ENCODE measurements around the gene SETD5.
A peak's percentile ranks its signal among the peaks of the same experiment; 100 is the strongest.
"Not testable (repeated sequence)": the region's sequence is repeated elsewhere in the genome, so short reads cannot be mapped to it uniquely, and the experiment has no call there.

Gene SETD5

DNA sequence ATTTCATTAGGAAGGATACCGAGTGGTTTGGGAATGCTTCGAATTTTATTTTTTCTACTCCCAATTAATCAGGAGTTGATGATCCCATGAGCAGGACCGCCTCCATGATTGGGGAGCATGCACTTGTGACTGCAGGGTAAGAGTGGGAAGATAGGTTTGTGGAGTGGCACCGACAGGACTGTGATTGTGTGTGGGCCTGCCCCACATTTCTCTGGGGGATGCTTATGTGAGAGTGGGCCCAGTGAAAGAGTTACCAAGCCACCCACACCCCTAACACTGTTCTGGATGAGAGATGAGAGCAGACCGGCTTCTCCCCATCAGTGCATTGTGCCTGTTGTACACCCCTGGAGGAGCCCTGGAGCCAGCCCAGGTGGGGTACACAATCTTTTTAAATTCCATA is 79.5 kb downstream of the SETD5 start:
- DNase-seq = no peak

DNA sequence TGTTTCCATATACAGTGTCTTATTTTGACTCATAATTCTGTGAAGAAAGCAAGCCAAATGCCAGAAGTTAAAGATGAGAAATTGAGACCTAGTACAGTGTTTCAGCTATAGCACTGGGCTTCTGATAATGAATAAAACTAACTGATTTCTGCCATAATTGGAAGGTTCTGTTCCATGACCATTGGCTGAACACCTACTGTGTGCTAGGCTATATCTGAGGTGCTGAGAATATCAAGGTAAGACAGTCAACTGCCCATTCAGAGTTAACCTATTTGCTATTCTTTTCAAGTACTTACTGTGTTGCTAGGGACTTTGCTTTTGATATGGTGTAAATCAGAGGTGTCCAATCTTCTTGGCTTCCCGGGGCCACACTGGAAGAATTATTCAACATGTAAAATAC is 82.8 kb downstream of the SETD5 start:
- DNase-seq = no peak

DNA sequence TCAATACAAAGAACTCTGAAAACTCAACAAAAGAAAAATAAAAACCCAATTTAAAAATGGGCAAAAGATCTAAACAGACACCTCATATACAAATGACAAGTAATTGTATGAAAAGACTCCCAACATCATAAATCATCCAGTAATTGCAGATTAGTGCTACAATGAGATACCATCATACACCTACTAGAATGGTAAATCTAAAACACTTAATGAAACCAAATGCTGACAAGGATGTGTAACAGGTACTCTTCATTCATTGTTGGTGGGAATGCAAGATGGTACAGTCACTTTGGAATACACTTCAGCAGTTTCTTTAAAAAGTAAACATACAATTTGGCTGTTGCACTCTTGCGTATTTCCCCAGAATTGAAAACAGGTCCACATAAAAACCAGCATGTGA is 87.8 kb downstream of the SETD5 start:
- DNase-seq = no peak

DNA sequence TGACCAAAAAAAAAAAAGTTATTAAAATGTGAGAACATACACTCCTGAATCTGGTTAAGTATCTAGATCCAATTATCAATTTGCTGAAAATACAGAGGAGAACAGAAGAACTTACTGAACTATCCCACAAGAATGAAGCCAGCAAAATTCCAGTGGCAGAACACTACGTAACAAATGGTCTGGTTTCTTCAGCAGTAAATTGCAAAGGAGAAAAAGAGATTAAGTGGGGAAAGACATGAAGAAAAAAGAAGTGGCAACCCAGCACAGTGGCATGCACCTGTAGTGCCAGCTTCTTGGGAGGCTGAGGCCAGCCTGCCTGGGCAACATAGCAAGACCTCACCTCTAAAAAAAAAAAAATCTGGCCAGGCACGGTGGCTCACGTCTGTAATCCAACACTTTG is 94.1 kb downstream of the SETD5 start:
- DNase-seq = no peak

DNA sequence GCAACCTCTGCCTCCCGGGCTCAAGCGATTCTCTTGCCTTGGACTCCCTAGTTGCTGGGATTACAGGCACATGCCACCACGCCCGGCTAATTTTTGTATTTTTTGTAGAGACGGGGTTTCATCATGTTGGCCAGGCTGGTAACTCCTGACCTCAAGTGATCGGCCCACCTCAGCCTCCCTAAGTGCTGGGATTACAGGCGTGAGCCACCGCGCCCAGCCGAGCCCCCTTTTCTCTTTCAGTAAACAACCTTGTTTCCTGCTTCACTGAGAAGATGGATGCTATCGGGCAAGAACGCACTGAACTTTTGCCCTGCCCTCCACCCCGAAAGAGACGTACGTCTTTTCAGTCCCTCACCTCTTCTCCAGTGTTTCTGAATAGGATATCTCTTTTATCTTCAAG is 96.6 kb downstream of the SETD5 start:
- not testable (repeated sequence) for DNase-seq

GRCh38 chr3:9496893-9497292 is 99.5 kb downstream of the SETD5 start:
- DNase-seq = no peak

GRCh38 chr3:9497821-9498565 is 100.6 kb downstream of the SETD5 start:
- DNase-seq = no peak

DNA sequence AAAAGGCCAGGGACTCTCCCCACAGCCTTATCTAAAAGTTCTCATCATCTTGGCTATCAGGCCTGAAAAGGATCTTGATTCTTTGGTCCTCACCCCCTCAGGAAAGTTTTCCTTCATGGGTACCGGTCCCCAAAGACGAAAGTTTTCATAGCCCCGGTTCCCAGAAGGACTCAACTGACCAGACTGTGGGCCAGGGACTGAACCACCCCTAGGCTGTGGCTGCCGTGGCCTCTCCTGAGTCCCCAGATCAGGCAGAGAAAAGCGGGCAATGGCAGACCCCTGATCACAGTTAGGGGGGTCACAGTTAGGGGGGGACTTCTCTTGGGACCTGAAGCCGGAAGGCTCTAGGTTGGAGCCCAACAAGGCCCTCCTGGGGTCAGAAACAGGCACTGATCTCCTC is 101.4 kb downstream of the SETD5 start:
- no peak for DNase-seq

DNA sequence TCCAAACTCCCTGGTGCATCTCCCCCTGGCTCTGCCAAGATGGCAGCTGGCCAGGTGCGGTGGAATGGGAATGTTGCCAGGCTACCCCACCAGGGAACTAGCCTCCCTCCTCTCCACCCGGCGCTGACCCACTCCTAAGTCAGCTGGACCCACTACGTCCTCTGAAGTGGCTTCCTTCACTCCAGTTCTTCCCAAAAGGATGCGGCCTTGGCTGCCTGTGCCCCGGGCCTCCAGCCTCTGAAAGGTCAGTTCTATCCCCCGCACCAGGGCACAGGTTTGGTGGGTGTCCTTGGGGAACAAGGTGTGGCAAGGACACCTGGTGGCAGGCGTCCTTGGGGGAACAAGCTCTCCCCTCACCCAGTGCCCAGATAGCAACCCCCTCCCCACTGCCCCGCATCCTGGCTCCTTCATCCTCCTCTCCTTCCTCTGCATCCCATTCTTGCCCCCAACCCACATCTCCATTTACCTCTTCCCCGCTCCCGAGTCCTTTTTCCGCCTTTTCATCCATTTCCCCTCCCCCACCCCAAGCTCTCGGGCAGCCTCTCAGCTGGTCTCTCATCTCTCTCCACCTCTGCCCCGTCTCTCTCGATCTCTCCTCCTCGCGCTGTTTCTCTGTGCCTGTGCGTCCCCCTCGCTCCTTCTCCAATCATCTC is 102.2 kb downstream of the SETD5 start:
- no peak for DNase-seq

GRCh38 chr3:9500108-9501050 is 103.0 kb downstream of the SETD5 start:
- peak; percentile 73 for DNase-seq

DNA sequence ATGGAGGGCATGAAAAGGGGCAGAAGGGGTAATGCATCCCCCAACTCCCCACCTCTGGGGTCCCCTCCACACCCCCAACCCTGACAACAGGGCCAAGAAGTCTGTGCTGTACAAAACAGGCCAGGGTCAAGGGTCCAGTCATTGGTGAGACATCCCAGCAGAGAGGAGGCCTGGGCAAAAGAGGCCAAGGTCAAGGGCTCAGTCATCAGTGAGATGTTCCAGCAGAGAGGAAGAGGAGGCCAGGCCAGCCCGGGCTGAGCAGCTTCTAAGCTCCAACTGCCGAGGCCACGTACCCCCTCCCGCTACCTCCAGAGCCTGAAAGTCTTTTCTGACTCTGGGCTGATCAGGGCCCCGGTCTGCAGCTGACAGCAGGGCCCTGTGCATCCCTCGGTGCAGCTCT is 103.8 kb downstream of the SETD5 start:
- no peak for DNase-seq

DNA sequence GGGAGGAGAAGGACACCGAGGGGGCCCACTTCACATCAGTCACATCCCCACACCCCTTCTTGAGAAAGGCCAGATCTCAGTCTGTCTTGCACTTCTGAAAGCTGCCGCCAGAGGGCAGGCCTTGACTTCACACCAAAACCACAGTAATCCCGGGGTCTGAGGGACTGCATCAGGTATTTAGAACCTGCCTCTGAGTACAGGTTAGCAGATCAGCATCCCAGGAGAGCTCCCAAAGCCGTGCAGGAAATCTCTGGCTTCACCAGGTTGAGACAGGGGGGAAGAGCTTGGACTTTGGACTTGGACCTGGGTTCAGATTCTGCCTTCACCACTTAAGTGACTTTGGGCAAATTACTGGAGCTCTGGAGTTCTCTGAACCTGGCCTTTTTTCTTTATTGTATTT is 105.9 kb downstream of the SETD5 start:
- peak; percentile 75 for DNase-seq

DNA sequence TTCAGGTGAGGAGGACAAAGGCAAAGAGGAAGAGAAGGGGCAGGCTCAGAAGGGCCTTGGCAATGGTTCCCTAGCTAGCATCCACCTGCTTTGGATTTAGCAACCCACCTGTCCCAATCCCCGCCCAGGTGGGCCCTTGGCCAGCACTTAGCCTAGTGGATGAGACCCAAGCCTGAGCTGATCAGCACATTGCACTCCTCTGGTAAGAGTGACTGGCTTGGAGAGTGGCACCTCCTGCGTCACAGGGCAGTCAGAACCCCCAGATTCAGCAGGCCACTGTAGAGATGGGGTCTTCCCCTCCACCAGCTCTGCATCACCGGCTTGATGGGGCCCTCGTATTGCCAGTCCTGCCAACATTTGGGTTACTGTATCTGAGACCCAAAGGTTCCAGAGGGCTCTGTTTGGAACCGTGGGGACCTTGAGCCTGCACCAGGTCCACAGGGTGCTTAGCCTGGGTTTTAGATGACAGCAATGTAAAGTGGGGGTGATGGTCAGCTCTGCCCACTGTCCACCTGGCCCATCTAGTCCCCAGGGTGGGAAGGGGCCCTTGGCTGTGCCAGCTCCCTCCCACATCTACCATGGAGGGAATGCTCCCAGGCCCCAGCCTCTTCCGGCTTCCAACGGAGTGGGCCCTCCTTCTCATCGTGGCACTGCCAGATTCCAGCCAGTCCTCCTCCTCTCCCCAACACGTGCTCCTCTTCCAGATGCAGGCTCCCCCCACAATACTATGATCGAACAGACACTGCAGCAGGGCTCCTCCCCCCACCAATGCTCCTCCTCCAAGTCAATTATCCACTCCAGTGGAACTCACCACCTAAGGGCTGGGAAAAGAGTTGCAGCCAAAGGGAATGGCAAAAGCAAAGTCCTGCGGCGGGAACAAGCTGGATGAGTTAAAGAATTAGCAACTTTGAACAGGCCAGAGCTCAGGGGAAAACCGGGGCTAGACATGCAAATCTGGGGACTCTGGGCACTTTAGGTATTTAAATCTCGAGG is 110.5 kb downstream of the SETD5 start:
- no peak for DNase-seq

DNA sequence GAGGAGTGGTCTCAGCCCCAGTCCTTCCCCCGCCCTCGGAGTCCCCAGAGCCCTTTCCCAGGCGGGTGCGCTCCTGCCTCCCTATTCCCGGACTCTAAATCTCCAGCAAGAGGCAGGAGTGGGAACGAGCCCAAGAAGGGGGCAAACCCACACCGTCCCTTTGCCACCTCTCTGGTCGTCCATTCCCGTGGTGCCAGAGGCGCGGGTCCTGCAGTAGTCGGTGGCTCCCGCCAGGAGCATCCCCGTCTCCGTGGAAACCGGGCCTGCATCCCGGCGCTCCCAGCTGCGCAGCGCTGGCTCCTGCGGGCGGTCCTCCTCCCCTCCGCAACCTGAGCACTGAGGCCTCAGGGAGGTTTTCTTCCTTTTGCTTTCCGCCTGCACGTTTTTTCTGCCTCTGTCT is 111.4 kb downstream of the SETD5 start:
- DNase-seq = no peak

DNA sequence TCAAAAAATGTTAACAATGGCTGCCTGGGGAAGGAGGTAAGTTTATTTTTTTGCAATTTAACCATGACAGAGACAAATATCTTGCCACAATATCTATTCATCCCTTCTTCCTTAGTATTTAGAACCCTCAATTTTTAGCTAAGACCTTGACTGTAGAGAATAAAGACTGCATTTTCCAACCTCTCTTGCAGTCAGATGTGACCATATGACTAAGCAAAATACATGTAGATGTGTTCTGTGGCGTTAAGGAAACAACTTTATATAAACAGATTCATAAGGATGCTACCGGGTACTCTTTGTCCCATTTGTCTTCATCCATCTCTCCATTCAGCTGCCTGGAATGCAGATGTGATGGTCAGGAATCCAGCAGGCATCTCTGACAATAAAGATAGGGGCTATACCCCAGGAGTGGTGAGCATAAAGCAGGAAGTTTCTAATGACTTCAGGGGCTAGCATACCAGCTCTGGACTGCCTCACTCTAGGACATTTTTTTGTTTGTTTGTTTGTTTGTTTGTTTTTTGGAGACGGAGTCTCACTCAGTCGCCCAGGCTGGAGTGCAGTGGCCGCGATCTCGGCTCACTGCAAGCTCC is 115.1 kb downstream of the SETD5 start:
- DNase-seq = no peak

- no peak for DNase-seq
These were observed 116.9 kb downstream of the SETD5 start for GRCh38 chr3:9514306-9514705.

- DNase-seq = no peak
These were observed 117.5 kb downstream of the SETD5 start for GRCh38 chr3:9514956-9515355.

DNA sequence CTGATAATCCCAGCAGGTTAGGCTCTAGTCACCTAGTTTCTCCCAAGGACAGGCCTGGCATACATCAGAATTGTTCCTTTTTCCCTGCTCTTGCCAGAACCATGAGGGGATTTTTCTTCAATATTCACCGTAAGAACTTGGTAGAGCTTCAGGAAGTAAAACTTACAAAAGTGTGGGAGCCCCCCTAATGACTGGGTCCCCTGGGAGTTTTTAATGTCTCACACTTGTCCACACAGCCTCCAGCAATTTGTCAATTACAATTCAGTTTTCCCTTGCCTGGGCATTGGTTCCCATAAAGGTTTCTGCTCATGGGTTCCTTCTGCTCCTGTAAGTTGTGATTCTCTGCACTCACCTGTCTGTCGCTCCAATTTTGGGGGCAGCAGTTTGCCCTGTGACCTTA is 127.7 kb downstream of the SETD5 start:
- no peak for DNase-seq
